Thoracic aorta (tissue), 2 donors: ENCODE measurements around the gene TXNDC11. TPM values are rescaled to one million over a fixed set of nuclear protein-coding genes. Genes with fewer than 3 reads are reported as not detected.
A peak's percentile ranks its signal among the peaks of the same experiment; 100 is the strongest.

Experiments
- ATAC-seq: fragments of 150-250 bp; one replicate; pipeline ENCODE4 v1.8.0; 2017; ENCODE audit warnings: low read depth; ENCODE audit not compliant: insufficient number of reproducible peaks, low FRiP score
- DNase-seq: peaks from one replicate; pipeline ENCODE4 v3.0.0-alpha.2; 2020; ENCODE audit warnings: low spot score
- H3K27ac ChIP-seq, 2 donors: fragments of 200-600 bp; sonication (generic); 1 replicate in 1 of 2; 2 replicates in 1 of 2; pipeline ENCODE4 v1.5.1; 2016; ENCODE audit warnings: mild to moderate bottlenecking in 2 of 2, moderate library complexity in 2 of 2
- H3K27me3 ChIP-seq: fragments of 200-600 bp; sonication (generic); replicated peaks from 2 replicates; pipeline ENCODE4 v1.6.0; 2016; ENCODE audit warnings: mild to moderate bottlenecking; ENCODE audit not compliant: insufficient read depth
- H3K36me3 ChIP-seq: fragments of 200-600 bp; sonication (generic); one replicate; pipeline ENCODE4 v1.5.1; 2016
- H3K4me1 ChIP-seq, 2 donors: fragments of 200-600 bp; sonication (generic); 1 replicate in 1 of 2; 2 replicates in 1 of 2; pipeline versions ENCODE4 v1.5.1 to v1.6.0; 2016; ENCODE audit warnings: low read depth in 2 of 2, mild to moderate bottlenecking in 1 of 2; ENCODE audit not compliant: control insufficient read depth in 1 of 2
- H3K4me3 ChIP-seq: fragments of 200-600 bp; sonication (generic); 2 replicates; pipeline ENCODE4 v1.5.1; 2016; ENCODE audit warnings: mild to moderate bottlenecking
- H3K9me3 ChIP-seq: fragments of 200-600 bp; sonication (generic); 2 replicates; pipeline ENCODE4 v1.5.1; 2016
- CTCF ChIP-seq: fragments of 200-600 bp; sonication (generic); IDR thresholded peaks from one replicate; pipeline ENCODE4 v1.5.1; 2019; ENCODE audit warnings: antibody characterized with exemption
- total RNA-seq, 2 donors: library from RNA; depleted of rRNA; stranded (reverse); fragments of >200 nt; gene quantifications; one replicate each; pipeline versions ENCODE4 v1.1.0 to v1.2.3, GENCODE V29; 2016

The TXNDC11 gene
- total RNA-seq, 2 donors from 2014 or later: 44.5 to 49.4 TPM

GRCh38 chr16:11738742-11739544, 3.7 kb downstream of the TXNDC11 start:
- no peak for ATAC-seq
- H3K27ac ChIP-seq: no peak overlapping the region
- H3K4me3 ChIP-seq: no peak overlapping the region
- H3K27me3 ChIP-seq: no peaks in the 10 kb centered on the region
- DNase-seq: no peak
- H3K9me3 ChIP-seq: no peaks in the 10 kb centered on the region
- peaks cover 20 to 70% of the 10 kb centered on the region in 2 donors for H3K4me1 ChIP-seq
- H3K36me3 ChIP-seq: peaks cover 3% of the 10 kb centered on the region
- no peak for TF ChIP-seq CTCF

GRCh38 chr16:11737713-11738112, 4.9 kb downstream of the TXNDC11 start:
- Histone ChIP-seq H3K36me3 (peaks cover 3% of the 10 kb centered on the region), H3K9me3 (no peaks in the 10 kb centered on the region), H3K4me3 (no peak overlapping the region), H3K4me1 (peaks cover 17 to 70% of the 10 kb centered on the region in 2 donors), H3K27me3 (no peaks in the 10 kb centered on the region), H3K27ac (no peak overlapping the region)
- no peak for DNase-seq
- TF ChIP-seq CTCF: no peak
- no peak for ATAC-seq

- Histone ChIP-seq H3K9me3 (no peaks in the 10 kb centered on the region), H3K27me3 (no peaks in the 10 kb centered on the region), H3K4me3 (no peak overlapping the region), H3K36me3 (peaks cover 10% of the 10 kb centered on the region), H3K27ac (no peak overlapping the region), H3K4me1 (peaks cover 17 to 70% of the 10 kb centered on the region in 2 donors)
- TF ChIP-seq CTCF: no peak
- DNase-seq (no peak), ATAC-seq (no peak)
Observed at GRCh38 chr16:11736903-11737302, 5.8 kb downstream of the TXNDC11 start.

GRCh38 chr16:11735787-11736186, 6.9 kb downstream of the TXNDC11 start:
- peak overlapping the region in 1 of 2 donors; percentile 1 for H3K27ac ChIP-seq
- ATAC-seq: no peak
- no peak overlapping the region for H3K4me3 ChIP-seq
- H3K27me3 ChIP-seq: no peaks in the 10 kb centered on the region
- no peaks in the 10 kb centered on the region for H3K9me3 ChIP-seq
- peaks cover 12 to 62% of the 10 kb centered on the region in 2 donors for H3K4me1 ChIP-seq
- TF ChIP-seq CTCF: no peak
- H3K36me3 ChIP-seq: peaks cover 13% of the 10 kb centered on the region
- DNase-seq: no peak

- no peak for DNase-seq
- Histone ChIP-seq H3K4me3 (no peak overlapping the region), H3K4me1 (peaks cover 10 to 51% of the 10 kb centered on the region in 2 donors), H3K9me3 (no peaks in the 10 kb centered on the region), H3K27ac (peak overlapping the region; percentile 10 to 46), H3K27me3 (no peaks in the 10 kb centered on the region), H3K36me3 (peaks cover 15% of the 10 kb centered on the region)
- ATAC-seq: no peak
- TF ChIP-seq CTCF: no peak
Observed at GRCh38 chr16:11734653-11735043, 8.0 kb downstream of the TXNDC11 start.
